ENCODE results near the gene HPGDS.

Gene HPGDS

DNA sequence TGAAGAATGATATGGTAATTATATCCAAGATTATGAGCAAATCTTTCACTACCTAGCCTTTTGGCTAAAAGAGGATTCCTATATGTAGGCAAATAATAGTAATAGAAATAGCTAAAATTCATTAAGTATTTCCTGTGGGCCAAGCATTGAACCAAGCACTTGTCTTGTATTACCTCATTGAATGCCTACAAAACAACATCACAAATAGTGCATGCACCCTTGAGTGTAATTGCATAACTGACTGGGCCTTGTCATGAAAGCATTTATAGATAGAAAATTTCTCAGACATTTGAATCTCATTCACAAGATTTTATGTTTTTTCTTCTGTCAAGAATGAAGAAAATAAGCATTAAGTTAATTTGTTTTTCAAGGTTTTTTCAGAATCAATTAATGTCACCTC is 3.9 kb upstream of the HPGDS start:
- POLR2A ChIA-PET: no interaction called here
- H3K4me1 ChIP-seq (ENCODE audit: control insufficient read depth, insufficient read depth, low read length): no peaks in the 10 kb centered on the region
- H3K36me3 ChIP-seq (ENCODE audit: control insufficient read depth in 2 of 2, insufficient read depth in 1 of 2, low read length in 2 of 2): no peaks in the 10 kb centered on the region
- H3K4me3 ChIP-seq (ENCODE audit: low read depth, low read length): no peak overlapping the region
- no peaks in the 10 kb centered on the region for H3K9me3 ChIP-seq (ENCODE audit: control insufficient read depth, insufficient read depth, low read depth, low read length)
- no peak overlapping the region for H3K27ac ChIP-seq (ENCODE audit: extremely low read depth, low read depth, low read length)
- TF ChIP-seq GLIS1 (tag by site-specific recombination; IDR thresholded peaks at IDR 0.05) (no peak), ZBTB20 (tag by site-specific recombination; IDR thresholded peaks at IDR 0.05) (no peak), ZNF561 (tag by site-specific recombination; IDR thresholded peaks at IDR 0.05; ENCODE audit: borderline replicate concordance) (no peak), ZBTB21 (tag by site-specific recombination; IDR thresholded peaks at IDR 0.05) (no peak), ZNF768 (tag by site-specific recombination; IDR thresholded peaks at IDR 0.05) (no peak), ZNF174 (tag by site-specific recombination; IDR thresholded peaks at IDR 0.05) (no peak)
- TF ChIP-seq, protein P1, sequence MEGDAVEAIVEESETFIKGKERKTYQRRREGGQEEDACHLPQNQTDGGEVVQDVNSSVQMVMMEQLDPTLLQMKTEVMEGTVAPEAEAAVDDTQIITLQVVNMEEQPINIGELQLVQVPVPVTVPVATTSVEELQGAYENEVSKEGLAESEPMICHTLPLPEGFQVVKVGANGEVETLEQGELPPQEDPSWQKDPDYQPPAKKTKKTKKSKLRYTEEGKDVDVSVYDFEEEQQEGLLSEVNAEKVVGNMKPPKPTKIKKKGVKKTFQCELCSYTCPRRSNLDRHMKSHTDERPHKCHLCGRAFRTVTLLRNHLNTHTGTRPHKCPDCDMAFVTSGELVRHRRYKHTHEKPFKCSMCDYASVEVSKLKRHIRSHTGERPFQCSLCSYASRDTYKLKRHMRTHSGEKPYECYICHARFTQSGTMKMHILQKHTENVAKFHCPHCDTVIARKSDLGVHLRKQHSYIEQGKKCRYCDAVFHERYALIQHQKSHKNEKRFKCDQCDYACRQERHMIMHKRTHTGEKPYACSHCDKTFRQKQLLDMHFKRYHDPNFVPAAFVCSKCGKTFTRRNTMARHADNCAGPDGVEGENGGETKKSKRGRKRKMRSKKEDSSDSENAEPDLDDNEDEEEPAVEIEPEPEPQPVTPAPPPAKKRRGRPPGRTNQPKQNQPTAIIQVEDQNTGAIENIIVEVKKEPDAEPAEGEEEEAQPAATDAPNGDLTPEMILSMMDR (tag by site-specific recombination; IDR thresholded peaks at IDR 0.05): no peak
- CTCF ChIA-PET: no interaction called here

DNA sequence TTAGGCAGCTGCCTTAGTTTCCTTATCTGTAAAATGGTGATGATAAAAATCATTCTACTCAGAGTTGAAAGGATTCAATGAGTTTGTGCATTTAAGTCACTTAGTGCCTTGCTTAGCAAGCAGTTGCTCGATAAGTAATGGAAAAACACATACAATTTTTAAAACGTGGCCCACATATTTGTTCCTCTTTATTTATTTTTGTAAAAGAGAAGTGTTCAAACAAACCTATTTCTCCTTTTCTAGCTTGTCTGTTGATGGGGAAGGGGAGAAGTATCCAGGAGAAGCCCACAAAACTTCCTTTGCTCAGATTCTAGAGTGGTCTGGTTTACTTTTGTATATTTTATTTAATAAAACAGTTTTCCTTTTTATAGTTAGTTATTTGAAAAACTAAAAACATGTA is 3.3 kb upstream of the HPGDS start:
- no peak overlapping the region for H3K27ac ChIP-seq (ENCODE audit: extremely low read depth, low read depth, low read length)
- no peak overlapping the region for H3K4me3 ChIP-seq (ENCODE audit: low read depth, low read length)
- H3K36me3 ChIP-seq (ENCODE audit: control insufficient read depth in 2 of 2, insufficient read depth in 1 of 2, low read length in 2 of 2): no peaks in the 10 kb centered on the region
- no peaks in the 10 kb centered on the region for H3K9me3 ChIP-seq (ENCODE audit: control insufficient read depth, insufficient read depth, low read depth, low read length)
- POLR2A ChIA-PET: no interaction called here
- CTCF ChIA-PET: no interaction called here
- TF ChIP-seq ZNF510 (tag by site-specific recombination; IDR thresholded peaks at IDR 0.05; ENCODE audit: insufficient replicate concordance) (no peak), ZNF350 (tag by site-specific recombination; IDR thresholded peaks at IDR 0.05) (no peak), ZFP69B (tag by site-specific recombination; IDR thresholded peaks at IDR 0.05) (no peak), ZBTB1 (tag by site-specific recombination; IDR thresholded peaks at IDR 0.05) (no peak), TCF7L2 (IDR thresholded peaks at IDR 0.05; ENCODE audit: borderline replicate concordance, low read depth, low read length) (no peak), ZNF768 (tag by site-specific recombination; IDR thresholded peaks at IDR 0.05) (no peak), ZNF132 (tag by site-specific recombination; IDR thresholded peaks at IDR 0.05; ENCODE audit: borderline replicate concordance) (no peak), PRDM1 (tag by site-specific recombination; IDR thresholded peaks at IDR 0.05) (no peak)
- TF ChIP-seq, protein P2, sequence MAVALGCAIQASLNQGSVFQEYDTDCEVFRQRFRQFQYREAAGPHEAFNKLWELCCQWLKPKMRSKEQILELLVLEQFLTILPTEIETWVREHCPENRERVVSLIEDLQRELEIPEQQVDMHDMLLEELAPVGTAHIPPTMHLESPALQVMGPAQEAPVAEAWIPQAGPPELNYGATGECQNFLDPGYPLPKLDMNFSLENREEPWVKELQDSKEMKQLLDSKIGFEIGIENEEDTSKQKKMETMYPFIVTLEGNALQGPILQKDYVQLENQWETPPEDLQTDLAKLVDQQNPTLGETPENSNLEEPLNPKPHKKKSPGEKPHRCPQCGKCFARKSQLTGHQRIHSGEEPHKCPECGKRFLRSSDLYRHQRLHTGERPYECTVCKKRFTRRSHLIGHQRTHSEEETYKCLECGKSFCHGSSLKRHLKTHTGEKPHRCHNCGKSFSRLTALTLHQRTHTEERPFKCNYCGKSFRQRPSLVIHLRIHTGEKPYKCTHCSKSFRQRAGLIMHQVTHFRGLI (tag by site-specific recombination; IDR thresholded peaks at IDR 0.05): no peak
- TF ChIP-seq, protein P3, sequence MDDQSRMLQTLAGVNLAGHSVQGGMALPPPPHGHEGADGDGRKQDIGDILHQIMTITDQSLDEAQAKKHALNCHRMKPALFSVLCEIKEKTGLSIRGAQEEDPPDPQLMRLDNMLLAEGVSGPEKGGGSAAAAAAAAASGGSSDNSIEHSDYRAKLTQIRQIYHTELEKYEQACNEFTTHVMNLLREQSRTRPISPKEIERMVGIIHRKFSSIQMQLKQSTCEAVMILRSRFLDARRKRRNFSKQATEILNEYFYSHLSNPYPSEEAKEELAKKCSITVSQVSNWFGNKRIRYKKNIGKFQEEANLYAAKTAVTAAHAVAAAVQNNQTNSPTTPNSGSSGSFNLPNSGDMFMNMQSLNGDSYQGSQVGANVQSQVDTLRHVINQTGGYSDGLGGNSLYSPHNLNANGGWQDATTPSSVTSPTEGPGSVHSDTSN (CRISPR knock-in tag; IDR thresholded peaks at IDR 0.05): no peak
- H3K4me1 ChIP-seq (ENCODE audit: control insufficient read depth, insufficient read depth, low read length): no peaks in the 10 kb centered on the region

DNA sequence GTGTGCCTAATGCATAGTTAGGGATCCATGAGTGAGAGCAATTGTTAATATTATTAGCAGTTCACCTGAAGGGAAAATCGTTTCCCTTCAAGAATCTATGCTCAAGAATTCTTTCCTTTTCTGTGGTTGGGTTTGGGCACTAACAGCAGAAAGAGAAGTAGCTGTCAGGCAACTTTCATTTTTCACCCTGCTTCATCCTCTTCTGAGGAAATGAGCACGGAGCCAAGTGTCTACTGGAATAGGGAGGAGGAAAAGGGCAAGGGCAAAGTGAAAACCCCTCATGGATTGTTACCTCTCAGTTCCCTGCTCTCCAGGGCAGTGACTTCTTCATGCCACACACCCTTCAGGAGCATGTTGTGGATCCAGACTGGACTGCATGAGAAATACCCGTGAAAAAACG is 2.6 kb upstream of the HPGDS start:
- POLR2A ChIA-PET: no interaction called here
- TF ChIP-seq ZNF555 (tag by site-specific recombination; conservative IDR thresholded peaks at IDR 0.05): no peak
- TF ChIP-seq, protein P4, sequence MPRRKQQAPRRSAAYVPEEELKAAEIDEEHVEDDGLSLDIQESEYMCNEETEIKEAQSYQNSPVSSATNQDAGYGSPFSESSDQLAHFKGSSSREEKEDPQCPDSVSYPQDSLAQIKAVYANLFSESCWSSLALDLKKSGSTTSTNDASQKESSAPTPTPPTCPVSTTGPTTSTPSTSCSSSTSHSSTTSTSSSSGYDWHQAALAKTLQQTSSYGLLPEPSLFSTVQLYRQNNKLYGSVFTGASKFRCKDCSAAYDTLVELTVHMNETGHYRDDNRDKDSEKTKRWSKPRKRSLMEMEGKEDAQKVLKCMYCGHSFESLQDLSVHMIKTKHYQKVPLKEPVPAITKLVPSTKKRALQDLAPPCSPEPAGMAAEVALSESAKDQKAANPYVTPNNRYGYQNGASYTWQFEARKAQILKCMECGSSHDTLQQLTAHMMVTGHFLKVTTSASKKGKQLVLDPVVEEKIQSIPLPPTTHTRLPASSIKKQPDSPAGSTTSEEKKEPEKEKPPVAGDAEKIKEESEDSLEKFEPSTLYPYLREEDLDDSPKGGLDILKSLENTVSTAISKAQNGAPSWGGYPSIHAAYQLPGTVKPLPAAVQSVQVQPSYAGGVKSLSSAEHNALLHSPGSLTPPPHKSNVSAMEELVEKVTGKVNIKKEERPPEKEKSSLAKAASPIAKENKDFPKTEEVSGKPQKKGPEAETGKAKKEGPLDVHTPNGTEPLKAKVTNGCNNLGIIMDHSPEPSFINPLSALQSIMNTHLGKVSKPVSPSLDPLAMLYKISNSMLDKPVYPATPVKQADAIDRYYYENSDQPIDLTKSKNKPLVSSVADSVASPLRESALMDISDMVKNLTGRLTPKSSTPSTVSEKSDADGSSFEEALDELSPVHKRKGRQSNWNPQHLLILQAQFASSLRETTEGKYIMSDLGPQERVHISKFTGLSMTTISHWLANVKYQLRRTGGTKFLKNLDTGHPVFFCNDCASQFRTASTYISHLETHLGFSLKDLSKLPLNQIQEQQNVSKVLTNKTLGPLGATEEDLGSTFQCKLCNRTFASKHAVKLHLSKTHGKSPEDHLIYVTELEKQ (tag by site-specific recombination; IDR thresholded peaks at IDR 0.05; ENCODE audit: borderline replicate concordance): no peak
- TF ChIP-seq ZNF473 (tag by site-specific recombination; IDR thresholded peaks at IDR 0.05): no peak
- no peak for TF ChIP-seq ZNF600 (tag by site-specific recombination; IDR thresholded peaks at IDR 0.05)
- no peak for TF ChIP-seq ZNF175 (tag by site-specific recombination; IDR thresholded peaks at IDR 0.05)
- TF ChIP-seq ZNF677 (tag by site-specific recombination; IDR thresholded peaks at IDR 0.05): no peak
- no peak for TF ChIP-seq ZNF221 (tag by site-specific recombination; IDR thresholded peaks at IDR 0.05; ENCODE audit: borderline replicate concordance)
- TF ChIP-seq ZNF664 (tag by site-specific recombination; IDR thresholded peaks at IDR 0.05): no peak
- no peak for TF ChIP-seq ZNF214 (tag by site-specific recombination; IDR thresholded peaks at IDR 0.05; ENCODE audit: borderline replicate concordance)

More for the DNA sequence above, 2.6 kb upstream of the HPGDS start:
- H3K27ac ChIP-seq (ENCODE audit: extremely low read depth, low read depth, low read length): no peak overlapping the region
- H3K4me1 ChIP-seq (ENCODE audit: control insufficient read depth, insufficient read depth, low read length): no peaks in the 10 kb centered on the region
- CTCF ChIA-PET: no interaction called here
- H3K4me3 ChIP-seq (ENCODE audit: low read depth, low read length): no peak overlapping the region
- no peaks in the 10 kb centered on the region for H3K9me3 ChIP-seq (ENCODE audit: control insufficient read depth, insufficient read depth, low read depth, low read length)
- H3K36me3 ChIP-seq (ENCODE audit: control insufficient read depth in 2 of 2, insufficient read depth in 1 of 2, low read length in 2 of 2): no peaks in the 10 kb centered on the region
